ENCODE data around the gene NBEAL1.
"Not testable (repeated sequence)": the region's sequence is repeated elsewhere in the genome, so short reads cannot be mapped to it uniquely, and the experiment has no call there.

The NBEAL1 gene

DNA sequence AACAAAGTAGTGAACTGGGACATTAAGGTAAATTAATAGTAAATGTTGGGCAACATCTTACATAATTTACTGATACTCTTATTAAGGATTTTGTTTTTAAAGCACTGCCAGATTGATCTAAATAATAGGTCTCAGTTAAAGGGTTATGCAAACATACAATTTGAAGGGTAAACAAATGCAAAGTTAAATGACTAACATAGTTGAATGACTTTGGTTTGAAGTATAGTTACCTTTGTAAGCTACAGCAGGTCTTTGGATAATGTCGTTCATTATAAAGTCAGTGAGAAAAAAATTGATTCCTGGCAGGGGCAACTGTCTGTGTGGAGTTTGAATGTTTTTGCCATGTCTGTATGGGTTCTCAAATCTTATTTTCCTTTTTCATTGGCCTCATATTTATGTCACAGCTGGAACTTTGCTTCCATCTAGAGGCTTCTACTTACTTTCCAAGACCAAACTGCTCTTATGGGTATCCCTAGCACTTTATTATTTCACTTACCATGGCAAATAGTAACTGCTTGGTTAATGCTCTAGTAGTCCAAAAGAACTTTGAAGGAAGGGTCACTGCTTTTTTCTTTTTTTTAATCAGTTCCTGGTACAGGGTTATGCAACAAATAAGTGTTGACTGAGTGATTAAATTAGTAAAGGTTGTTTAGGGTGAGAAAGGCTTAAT lies 107.8 kb downstream of the NBEAL1 start:
- no peak for DNase-seq

- DNase-seq: no peak
Observed at GRCh38 chr2:203126996-203127395, 112.3 kb downstream of the NBEAL1 start.

- no peak for DNase-seq
Observed at GRCh38 chr2:203135105-203135504, 120.4 kb downstream of the NBEAL1 start.

- no peak for DNase-seq
Observed at GRCh38 chr2:203143391-203143790, 128.7 kb downstream of the NBEAL1 start.

GRCh38 chr2:203149194-203149593 lies 134.5 kb downstream of the NBEAL1 start:
- DNase-seq: no peak

DNA sequence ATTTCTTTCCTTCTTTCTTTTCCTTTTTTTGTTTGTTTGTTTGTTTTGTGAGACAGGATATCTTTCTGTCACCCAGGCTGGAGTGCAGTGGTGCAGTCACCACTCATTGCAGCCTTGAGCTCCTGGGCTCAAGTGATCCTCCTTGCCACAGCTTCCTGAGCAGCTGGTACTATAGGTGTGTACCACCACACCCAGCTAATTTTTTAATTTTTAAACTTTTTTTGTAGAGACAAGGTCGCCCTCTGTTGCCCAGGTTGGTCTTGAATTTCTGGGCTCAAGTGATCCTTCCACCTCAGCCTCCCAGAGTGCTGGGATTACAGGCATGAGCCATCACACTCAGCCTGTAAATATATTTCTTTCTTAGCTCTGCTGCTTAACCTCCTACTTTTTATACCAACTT lies 140.7 kb downstream of the NBEAL1 start:
- DNase-seq: no peak

GRCh38 chr2:203162722-203163121 lies 148.0 kb downstream of the NBEAL1 start:
- DNase-seq: not testable (repeated sequence)

GRCh38 chr2:203164311-203164935 lies 149.7 kb downstream of the NBEAL1 start:
- no peak for DNase-seq

- DNase-seq: no peak
Observed at GRCh38 chr2:203167751-203168150, 153.1 kb downstream of the NBEAL1 start.

DNA sequence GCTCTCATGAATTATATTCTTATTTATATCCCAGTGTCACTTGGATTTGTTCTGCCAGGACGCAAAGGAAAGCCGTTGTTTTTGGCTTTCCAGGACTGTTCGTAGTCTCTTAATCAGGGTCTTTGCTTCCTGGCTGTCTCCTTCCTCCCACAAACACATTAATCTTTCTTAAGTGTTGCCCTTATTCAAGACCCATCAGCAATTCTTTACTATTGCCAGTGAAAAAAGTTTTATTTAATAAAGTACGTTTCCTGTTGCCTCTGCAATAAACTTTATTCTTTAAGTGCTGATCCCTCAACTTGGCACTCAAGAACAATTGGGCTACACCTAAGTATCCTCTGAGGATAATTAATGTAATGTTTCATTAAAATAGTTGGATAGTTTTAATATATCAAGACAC lies 155.8 kb downstream of the NBEAL1 start:
- DNase-seq: no peak

- DNase-seq: no peak
Observed at GRCh38 chr2:203175371-203175770, 160.7 kb downstream of the NBEAL1 start.

- DNase-seq: no peak
Observed at GRCh38 chr2:203177361-203177760, 162.7 kb downstream of the NBEAL1 start.

DNA sequence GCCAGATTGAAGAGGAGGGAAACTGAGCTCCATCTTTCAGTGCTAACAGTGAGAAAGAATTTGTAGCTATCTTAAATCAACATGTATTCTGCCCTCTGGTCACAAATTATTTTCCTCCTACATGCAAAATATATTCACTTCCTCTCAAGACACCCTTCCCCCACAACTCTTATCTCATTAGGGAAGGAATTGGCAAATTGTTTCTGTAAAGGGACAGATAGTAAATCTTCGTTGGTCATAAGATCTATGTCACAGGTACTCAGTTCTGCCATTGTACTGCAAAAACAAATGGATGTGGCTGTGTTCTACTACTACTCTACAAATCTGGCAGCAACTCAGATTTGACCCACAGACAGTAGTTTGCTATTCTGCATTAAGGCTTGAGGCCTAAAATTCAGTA lies 171.2 kb downstream of the NBEAL1 start:
- no peak for DNase-seq

DNA sequence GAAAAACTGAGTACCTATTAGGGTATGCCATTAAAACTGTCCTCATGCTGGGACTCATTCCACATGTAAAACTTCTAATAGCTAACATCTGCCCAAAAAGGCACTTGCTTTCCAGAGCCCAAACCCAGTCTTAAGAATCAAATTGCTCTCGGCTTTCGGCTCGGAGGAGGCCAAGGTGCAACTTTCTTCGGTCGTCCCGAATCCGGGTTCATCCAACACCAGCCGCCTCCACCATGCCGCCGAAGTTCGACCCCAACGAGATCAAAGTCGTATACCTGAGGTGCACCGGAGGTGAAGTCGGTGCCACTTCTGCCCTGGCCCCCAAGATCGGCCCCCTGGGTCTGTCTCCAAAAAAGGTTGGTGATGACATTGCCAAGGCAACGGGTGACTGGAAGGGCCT lies 175.9 kb downstream of the NBEAL1 start:
- not testable (repeated sequence) for DNase-seq

- not testable (repeated sequence) for DNase-seq
Observed at GRCh38 chr2:203191026-203191425, 176.4 kb downstream of the NBEAL1 start.

DNA sequence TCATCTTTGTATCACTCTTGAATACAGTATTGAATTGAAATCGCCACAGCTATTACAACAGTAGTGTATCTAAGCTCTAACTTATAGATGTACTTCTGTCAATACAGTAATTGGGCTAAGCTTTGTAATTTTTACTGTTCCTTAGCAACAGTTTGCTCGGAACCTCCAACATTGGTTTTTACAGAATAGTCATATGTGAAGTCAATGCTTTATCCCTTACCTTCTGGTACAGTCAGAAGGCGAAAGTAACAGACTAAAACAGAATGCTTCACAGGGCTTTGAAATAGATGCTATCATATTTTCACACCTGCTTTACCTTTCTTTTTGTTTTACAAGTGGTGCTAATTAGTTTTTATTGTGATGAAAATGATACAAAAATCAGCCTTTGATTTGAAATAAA lies 177.3 kb downstream of the NBEAL1 start:
- no peak for DNase-seq

DNA sequence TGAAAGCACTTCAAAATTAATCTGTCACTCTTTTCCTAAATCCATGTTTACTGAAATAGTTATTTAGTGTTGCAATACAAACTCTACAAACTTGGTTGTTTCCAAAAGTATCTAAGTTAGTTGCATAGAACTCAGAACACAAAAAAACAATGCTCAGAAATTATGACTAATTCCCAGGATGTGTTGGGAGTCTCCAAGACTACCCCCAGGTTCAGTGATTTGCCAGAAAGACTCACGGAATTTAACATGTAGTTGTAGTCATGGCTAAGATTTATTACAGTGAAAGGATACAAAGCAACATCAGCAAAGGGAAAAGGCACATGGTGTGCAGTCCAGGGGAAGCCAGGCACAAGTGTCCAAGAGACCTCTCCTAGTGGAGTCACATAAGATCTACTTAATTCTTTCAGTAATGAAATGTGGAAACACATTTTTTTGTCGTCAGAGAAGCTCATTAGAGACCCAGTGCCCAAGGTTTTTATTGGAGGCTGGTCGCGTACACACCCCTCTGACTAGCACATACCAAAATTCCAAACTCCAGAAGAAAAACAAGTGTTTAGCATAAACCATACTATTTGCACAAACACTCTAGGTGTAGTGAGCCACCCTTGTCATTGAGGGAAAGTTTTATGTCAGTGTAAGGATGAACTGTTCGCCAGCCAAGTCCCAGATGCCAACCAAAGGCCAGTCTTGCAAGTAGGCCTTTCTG lies 180.8 kb downstream of the NBEAL1 start:
- DNase-seq: no peak

DNA sequence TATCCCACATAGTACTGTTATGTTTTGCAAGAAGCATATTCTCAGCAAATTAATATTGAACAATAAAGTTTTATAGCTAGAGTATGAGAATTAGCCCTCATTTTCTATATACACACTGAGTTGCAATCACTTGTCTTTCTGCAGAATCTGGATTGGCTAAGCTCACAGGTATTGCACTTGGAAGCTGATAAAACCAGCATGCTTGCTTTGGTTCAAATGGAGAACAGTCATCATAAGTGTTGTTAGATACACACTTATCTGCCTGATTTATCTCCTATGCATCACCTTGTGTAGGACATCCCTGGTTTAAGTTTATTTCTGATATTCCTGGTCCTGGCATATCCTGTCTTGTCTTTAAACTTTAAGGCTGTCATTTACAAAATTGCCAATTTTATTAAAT lies 186.2 kb downstream of the NBEAL1 start:
- no peak for DNase-seq

GRCh38 chr2:203201426-203201825 lies 186.8 kb downstream of the NBEAL1 start:
- DNase-seq: no peak

GRCh38 chr2:203209538-203209937 lies 194.9 kb downstream of the NBEAL1 start:
- no peak for DNase-seq

GRCh38 chr2:203225423-203226039 lies 210.9 kb downstream of the NBEAL1 start:
- DNase-seq: no peak

GRCh38 chr2:203229674-203230073 lies 215.0 kb downstream of the NBEAL1 start:
- not testable (repeated sequence) for DNase-seq

DNA sequence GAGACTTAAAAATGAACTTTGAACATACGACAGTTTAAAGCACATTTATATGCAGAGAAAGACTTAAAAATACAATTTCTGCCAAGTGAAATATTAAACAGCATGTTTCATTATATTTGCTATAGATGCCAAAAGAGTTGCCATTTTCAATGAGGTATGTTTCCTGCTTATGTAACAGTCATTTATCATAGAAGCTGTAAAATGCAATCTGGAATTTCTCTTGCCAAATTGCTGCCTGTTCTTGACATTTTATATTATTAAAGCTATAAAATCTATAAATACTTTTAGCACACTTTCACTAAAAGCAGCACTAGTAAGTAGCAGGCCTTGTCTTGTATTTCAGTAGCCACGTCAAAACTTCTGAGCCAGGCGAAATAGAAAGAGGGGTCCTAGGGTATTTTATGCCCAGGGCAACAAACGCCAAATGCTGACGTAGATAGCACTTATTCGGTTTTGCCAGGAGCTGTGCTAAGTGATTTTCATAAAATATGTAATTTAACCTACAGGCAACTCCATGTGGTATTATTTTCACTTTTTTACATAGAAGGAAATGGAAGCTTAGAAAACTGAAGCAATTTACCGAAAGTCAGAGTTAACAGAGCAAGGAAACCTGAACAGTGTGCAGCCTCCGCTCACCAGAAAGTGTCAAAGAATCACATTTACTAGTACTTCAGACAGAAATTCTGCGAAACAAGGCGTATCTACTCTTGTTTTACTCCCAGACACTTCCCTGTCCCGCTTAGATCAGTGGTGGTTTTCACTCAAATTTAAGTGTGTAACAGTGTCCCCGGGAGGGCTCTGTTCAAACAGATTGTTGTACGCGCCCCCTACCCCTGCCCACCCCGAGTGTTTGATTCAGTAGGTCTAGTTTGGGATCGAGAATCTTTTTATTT lies 222.9 kb downstream of the NBEAL1 start:
- DNase-seq: no peak
